NOMO-1 treated with dmso at 0.1 percent for 144 hours (cell line): Measurements from ENCODE around the gene EFNA5.
A peak's percentile ranks its signal among the peaks of the same experiment; 100 is the strongest.

Source experiments
- DNase-seq: peaks from one replicate; lab custom pipeline; 2025; ENCODE audit not compliant: unreplicated experiment; lab: John Stamatoyannopoulos, UW

Gene EFNA5

GRCh38 chr5:107670932-107671741, at the start of gene EFNA5:
EFNA5 (minus strand) TSS chr5:107670937.
- DNase-seq, result no peak

- DNase-seq, result no peak
Observed at GRCh38 chr5:107719034-107719606, 48.4 kb upstream of the EFNA5 start.

GRCh38 chr5:107717816-107718215, 47.1 kb upstream of the EFNA5 start:
- no peak for DNase-seq

- DNase-seq, result no peak
Observed at GRCh38 chr5:107713228-107713627, 42.5 kb upstream of the EFNA5 start.

- DNase-seq, result no peak
Observed at GRCh38 chr5:107712359-107712870, 41.7 kb upstream of the EFNA5 start.

GRCh38 chr5:107705402-107706014, 34.8 kb upstream of the EFNA5 start:
- no peak for DNase-seq

GRCh38 chr5:107704681-107705401, 34.1 kb upstream of the EFNA5 start:
- DNase-seq, result no peak

- no peak for DNase-seq
Observed at GRCh38 chr5:107700481-107700880, 29.7 kb upstream of the EFNA5 start.

GRCh38 chr5:107699425-107699824, 28.7 kb upstream of the EFNA5 start:
- no peak for DNase-seq

GRCh38 chr5:107698286-107698685, 27.5 kb upstream of the EFNA5 start:
- DNase-seq, result no peak

GRCh38 chr5:107696498-107696897, 25.8 kb upstream of the EFNA5 start:
- no peak for DNase-seq

GRCh38 chr5:107696080-107696479, 25.3 kb upstream of the EFNA5 start:
- DNase-seq, result no peak

GRCh38 chr5:107687937-107688336, 17.2 kb upstream of the EFNA5 start:
- DNase-seq, result no peak

GRCh38 chr5:107687404-107687803, 16.7 kb upstream of the EFNA5 start:
- no peak for DNase-seq

GRCh38 chr5:107682533-107682932, 11.8 kb upstream of the EFNA5 start:
- no peak for DNase-seq

GRCh38 chr5:107680799-107681198, 10.1 kb upstream of the EFNA5 start:
- DNase-seq, result no peak

GRCh38 chr5:107680099-107680498, 9.4 kb upstream of the EFNA5 start:
- DNase-seq, result no peak

GRCh38 chr5:107676702-107677101, 6.0 kb upstream of the EFNA5 start:
- DNase-seq, result no peak

- no peak for DNase-seq
Observed at GRCh38 chr5:107675201-107675600, 4.5 kb upstream of the EFNA5 start.

GRCh38 chr5:107674655-107675054, 3.9 kb upstream of the EFNA5 start:
- no peak for DNase-seq

GRCh38 chr5:107673368-107674136, 2.8 kb upstream of the EFNA5 start:
- DNase-seq, result peak; percentile 53
